Adrenal gland (tissue), 12 donors: ENCODE data around the gene FMN1. TPM values are rescaled to one million over a fixed set of nuclear protein-coding genes. Genes with fewer than 3 reads are reported as not detected.

Source experiments
- DNase-seq, 7 donors: peaks; one replicate each; pipeline ENCODE4 v3.0.0-alpha.2; 2019 to 2020
- H3K27ac ChIP-seq, 5 donors: fragments of 200-600 bp; sonication (generic) in 4 of 5; 1 replicate in 3 of 5; 2 replicates in 2 of 5; pipeline versions ENCODE4 v1.5.1 to v1.8.0; 2016 to 2020; ENCODE audit warnings: mild to moderate bottlenecking in 1 of 5
- H3K27me3 ChIP-seq: fragments of 200-600 bp; 2 replicates; pipeline ENCODE4 v1.8.0; 2021
- H3K36me3 ChIP-seq, 2 donors: fragments of 200-600 bp; replicated peaks in 1 of 2; 1 replicate in 1 of 2; 2 replicates in 1 of 2; pipeline versions ENCODE4 v1.5.1 to v1.8.0; 2018 to 2022
- H3K4me1 ChIP-seq, 2 donors: fragments of 200-600 bp; replicated peaks in 1 of 2; 1 replicate in 1 of 2; 2 replicates in 1 of 2; pipeline versions ENCODE4 v1.5.1 to v1.8.0; 2018 to 2021
- H3K4me3 ChIP-seq, 4 donors: fragments of 200-600 bp; sonication (generic) in 3 of 4; one replicate each; pipeline ENCODE4 v1.5.1; 2016 to 2018
- H3K9me3 ChIP-seq, 3 donors: fragments of 200-600 bp; sonication (generic) in 1 of 3; replicated peaks in 1 of 3; 1 replicate in 2 of 3; 2 replicates in 1 of 3; pipeline versions ENCODE4 v1.5.1 to v1.8.0; 2016 to 2021
- POLR2A ChIP-seq, 2 donors: fragments of 450-650 bp; IDR thresholded peaks; one replicate each; pipeline ENCODE4 v1.6.1; 2017; ENCODE audit warnings: antibody characterized with exemption in 2 of 2, mild to moderate bottlenecking in 2 of 2, moderate library complexity in 1 of 2
- WGBS, 4 donors: extraction: QIAGEN DNeasy Blood & Tissue Kit in 2 of 4; methylation state at CpG; one replicate each; pipeline versions ENCODE4 v1.1.5 to v1.1.7; 2013 to 2017; 5-methylcytosine and 5-hydroxymethylcytosine counted together
- intact Hi-C, 2 donors: fragments of 100-400 bp; cut with DNase I; formaldehyde crosslinking; loops; one replicate each; pipeline versions ENCODE4 v1.14.1 to v1.15.0; 2022 to 2023
- polyA plus RNA-seq, 3 donors: library from polyadenylated mRNA; stranded (reverse); fragments of 200-250 nt in 2 of 3; fragments of 350-450 nt in 1 of 3; fragmentation: Illumina TruSeq in 1 of 3; extraction: RNeasy Lipid Tissue Mini Kit (QIAGEN cat#74804) in 1 of 3; gene quantifications; one replicate each; pipeline ENCODE4 v1.2.3, GENCODE V29; 2013 to 2014
- total RNA-seq, 9 donors: library from RNA; depleted of rRNA in 4 of 9; stranded (reverse); fragments of >200 nt in 4 of 9; fragments of 120-200 nt in 1 of 9; fragmentation: NEBNext Ultra II Directional in 1 of 9; extraction: Animal tissue kit (Norgen Biotek cat#: 25700) in 1 of 9; gene quantifications; one replicate each; pipeline versions ENCODE4 v1.1.0 to v1.2.4, GENCODE V29; 2013 to 2023
- TF ChIP-seq, protein P1 (sequence below), 6 experiments: fragments of 450-650 bp in 4 of 6; fragments of 200-600 bp in 2 of 6; sonication (generic) in 1 of 6; IDR thresholded peaks; 1 replicate in 5 of 6; 2 replicates in 1 of 6; pipeline versions ENCODE4 v1.5.1 to v1.8.0; 2016 to 2021; ENCODE audit warnings: antibody characterized with exemption in 6 of 6, mild to moderate bottlenecking in 2 of 6, moderate library complexity in 1 of 6
- donor health status: healthy with polysubstance abuse.
- donor health status: Bipolar disorder and iron deficiency.
- donor health status: DM: yes; HTN: yes; CAD: no.
- donor health status: DM: no; HTN: no; CAD: no.
- donor health status: DM: no; HTN: no; CAD: no.
- donor health status: DM: yes; HTN: yes; CAD: no.

The FMN1 gene
- total and polyA plus RNA-seq, 12 donors: 0.37 to 29.2 (median 11.4) TPM

DNA sequence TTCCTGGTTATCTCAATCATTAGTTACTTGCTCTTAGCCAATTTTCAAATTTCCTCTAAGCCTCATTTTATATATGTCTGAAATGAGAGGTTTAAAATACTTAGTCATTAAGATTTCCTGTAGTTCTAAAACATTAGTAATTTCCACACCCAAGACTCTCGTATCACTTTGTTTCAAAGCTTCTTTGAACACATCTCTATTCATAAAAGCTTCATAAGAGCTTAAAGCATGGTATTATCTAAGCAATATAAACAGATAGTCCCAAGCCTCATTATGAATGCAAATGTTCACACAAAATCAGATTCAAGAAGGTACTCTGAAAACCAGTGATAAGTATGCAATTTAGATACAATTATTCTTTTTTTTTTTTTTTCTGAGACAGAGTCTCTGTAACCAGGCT, 217.0 kb downstream of the FMN1 start:
- H3K27ac ChIP-seq: no peak overlapping the region
- H3K4me1 ChIP-seq: no peaks in the 10 kb centered on the region
- TF ChIP-seq, protein P1, sequence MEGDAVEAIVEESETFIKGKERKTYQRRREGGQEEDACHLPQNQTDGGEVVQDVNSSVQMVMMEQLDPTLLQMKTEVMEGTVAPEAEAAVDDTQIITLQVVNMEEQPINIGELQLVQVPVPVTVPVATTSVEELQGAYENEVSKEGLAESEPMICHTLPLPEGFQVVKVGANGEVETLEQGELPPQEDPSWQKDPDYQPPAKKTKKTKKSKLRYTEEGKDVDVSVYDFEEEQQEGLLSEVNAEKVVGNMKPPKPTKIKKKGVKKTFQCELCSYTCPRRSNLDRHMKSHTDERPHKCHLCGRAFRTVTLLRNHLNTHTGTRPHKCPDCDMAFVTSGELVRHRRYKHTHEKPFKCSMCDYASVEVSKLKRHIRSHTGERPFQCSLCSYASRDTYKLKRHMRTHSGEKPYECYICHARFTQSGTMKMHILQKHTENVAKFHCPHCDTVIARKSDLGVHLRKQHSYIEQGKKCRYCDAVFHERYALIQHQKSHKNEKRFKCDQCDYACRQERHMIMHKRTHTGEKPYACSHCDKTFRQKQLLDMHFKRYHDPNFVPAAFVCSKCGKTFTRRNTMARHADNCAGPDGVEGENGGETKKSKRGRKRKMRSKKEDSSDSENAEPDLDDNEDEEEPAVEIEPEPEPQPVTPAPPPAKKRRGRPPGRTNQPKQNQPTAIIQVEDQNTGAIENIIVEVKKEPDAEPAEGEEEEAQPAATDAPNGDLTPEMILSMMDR (IDR thresholded peaks at IDR 0.05): no peak
- no peak for TF ChIP-seq POLR2A (IDR thresholded peaks at IDR 0.05)
- 53 to 85% (median 67%) methylated on average over 1 of the region's 1 CpG for WGBS, 4 donors
- intact Hi-C loops: no loop called here
- H3K9me3 ChIP-seq: no peaks in the 10 kb centered on the region
- no peak overlapping the region for H3K4me3 ChIP-seq
- no peaks in the 10 kb centered on the region for H3K36me3 ChIP-seq
- no peaks in the 10 kb centered on the region for H3K27me3 ChIP-seq
- DNase-seq: no peak

DNA sequence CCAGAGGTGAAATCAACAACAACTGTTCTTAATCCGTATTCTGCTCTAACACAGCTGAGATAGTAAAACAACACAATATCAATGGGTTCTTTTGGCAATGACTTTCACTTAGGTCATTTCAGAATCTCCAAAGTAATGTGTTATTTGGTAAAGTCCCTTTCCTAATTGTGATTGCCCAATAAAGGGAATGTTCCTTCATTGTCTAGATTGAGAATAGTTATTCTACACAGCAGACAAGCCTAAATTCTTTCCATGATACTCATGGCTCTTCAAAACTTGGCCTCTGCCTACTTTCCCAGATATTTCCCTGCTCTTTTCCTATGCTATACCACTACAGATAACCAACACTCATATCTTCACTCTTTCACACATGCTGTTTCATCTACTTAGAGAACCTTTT, 219.8 kb downstream of the FMN1 start:
- H3K27ac ChIP-seq: no peak overlapping the region
- 67 to 89% (median 80%) methylated on average over 1 of the region's 1 CpG for WGBS, 4 donors
- H3K36me3 ChIP-seq: no peaks in the 10 kb centered on the region
- TF ChIP-seq, protein P1 (IDR thresholded peaks at IDR 0.05): no peak
- TF ChIP-seq POLR2A (IDR thresholded peaks at IDR 0.05): no peak
- no peaks in the 10 kb centered on the region for H3K27me3 ChIP-seq
- DNase-seq: no peak
- H3K9me3 ChIP-seq: no peaks in the 10 kb centered on the region
- H3K4me1 ChIP-seq: no peaks in the 10 kb centered on the region
- intact Hi-C loops: no loop called here
- no peak overlapping the region for H3K4me3 ChIP-seq

DNA sequence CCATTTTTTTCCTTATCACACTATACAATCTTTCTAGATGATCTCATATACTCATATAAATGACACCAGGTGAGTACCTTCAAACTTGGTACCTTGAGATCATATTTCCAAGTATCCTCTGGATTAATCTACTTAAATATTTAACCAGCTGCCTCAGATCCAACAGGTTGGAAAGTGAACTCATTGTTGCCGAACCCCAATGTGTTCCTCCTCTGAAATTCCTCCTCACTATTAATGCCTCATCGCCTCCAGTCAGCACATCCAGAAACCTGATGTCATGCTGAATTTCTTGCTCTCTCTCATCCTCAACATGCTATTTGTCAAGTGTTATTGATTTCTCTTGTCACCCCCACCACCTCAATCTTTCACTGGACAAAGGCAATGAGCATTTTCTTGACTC, 221.8 kb downstream of the FMN1 start:
- Histone ChIP-seq H3K27me3 (no peaks in the 10 kb centered on the region), H3K4me1 (no peaks in the 10 kb centered on the region), H3K27ac (no peak overlapping the region), H3K36me3 (no peaks in the 10 kb centered on the region), H3K9me3 (no peaks in the 10 kb centered on the region), H3K4me3 (no peak overlapping the region)
- 72 to 87% (median 79%) methylated on average over 2 of the region's 2 CpGs for WGBS, 4 donors
- intact Hi-C loops: no loop called here
- TF ChIP-seq, protein P1 (IDR thresholded peaks at IDR 0.05): no peak
- no peak for TF ChIP-seq POLR2A (IDR thresholded peaks at IDR 0.05)
- no peak for DNase-seq

DNA sequence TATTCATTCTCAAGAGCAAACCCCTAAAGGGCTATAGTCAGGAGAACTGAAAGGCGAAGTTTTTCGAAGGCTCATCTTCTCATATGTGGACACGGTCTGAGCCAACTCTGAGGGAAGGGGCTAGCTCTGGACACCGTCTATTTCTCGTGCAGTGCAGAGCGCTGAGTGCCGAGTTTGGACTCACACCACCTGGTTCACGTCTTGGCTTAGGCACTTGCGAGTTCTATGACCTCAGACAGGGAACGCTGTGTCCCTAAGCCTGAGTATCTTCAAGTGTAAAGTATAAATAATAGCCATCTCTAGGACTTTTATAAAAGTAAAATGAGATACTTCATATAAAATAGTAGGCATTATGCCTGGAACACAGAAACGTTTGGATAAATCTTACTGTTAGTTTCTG, 223.7 kb downstream of the FMN1 start:
- no peak overlapping the region for H3K4me3 ChIP-seq
- TF ChIP-seq POLR2A (IDR thresholded peaks at IDR 0.05): no peak
- TF ChIP-seq, protein P1 (IDR thresholded peaks at IDR 0.05): no peak
- WGBS, 4 donors: 77 to 83% (median 78%) methylated on average over 11 of the region's 11 CpGs
- H3K36me3 ChIP-seq: no peaks in the 10 kb centered on the region
- intact Hi-C loops: no loop called here
- no peak overlapping the region for H3K27ac ChIP-seq
- DNase-seq: no peak
- H3K9me3 ChIP-seq: no peaks in the 10 kb centered on the region
- H3K27me3 ChIP-seq: no peaks in the 10 kb centered on the region
- no peaks in the 10 kb centered on the region for H3K4me1 ChIP-seq
